SK-N-MC (cell line): ENCODE data around the gene NKX2-3.

Experiments used
- DNase-seq: peaks from one replicate; pipeline ENCODE4 v3.0.0-alpha.2; 2011; ENCODE audit warnings: low read depth, low spot score
- H3K27ac ChIP-seq: fragments of 200-600 bp; sonication (generic); 2 replicates; pipeline ENCODE4 v1.5.1; 2016; ENCODE audit warnings: mixed run types
- H3K36me3 ChIP-seq: fragments of 200-600 bp; sonication (generic); 2 replicates; pipeline ENCODE4 v1.6.1; 2017; ENCODE audit warnings: antibody characterized with exemption, low read length, mixed read lengths; ENCODE audit not compliant: insufficient read depth
- H3K4me3 ChIP-seq: fragments of 200-600 bp; sonication (generic); 2 replicates; pipeline ENCODE4 v1.5.1; 2016
- H3K9ac ChIP-seq: fragments of 200-600 bp; sonication (generic); 2 replicates; pipeline ENCODE4 v1.8.0; 2017; ENCODE audit warnings: mixed run types, mixed read lengths; ENCODE audit not compliant: insufficient read length
- H3K9me3 ChIP-seq: fragments of 200-600 bp; sonication (generic); 2 replicates; pipeline ENCODE4 v1.6.1; 2017; ENCODE audit warnings: low read depth, mild to moderate bottlenecking, antibody characterized with exemption, low read length, moderate library complexity, mixed read lengths
- EZH2 ChIP-seq: fragments of 200-600 bp; sonication (generic); IDR thresholded peaks from one replicate; pipeline ENCODE4 v1.6.1; 2017; ENCODE audit warnings: antibody characterized with exemption
- FOXP2 ChIP-seq: optimal IDR thresholded peaks from 2 replicates; pipeline ENCODE3; 2011; ENCODE audit warnings: mild to moderate bottlenecking, moderate library complexity; ENCODE audit not compliant: insufficient read depth; ENCODE audit errors: extremely low read length, control extremely low read depth
- POLR2AphosphoS5 ChIP-seq: IDR thresholded peaks from 2 replicates; pipeline ENCODE4 v1.6.1; 2012; ENCODE audit warnings: mild to moderate bottlenecking, low read depth, low read length, borderline replicate concordance

Gene NKX2-3

GRCh38 chr10:99583687-99584086 is 50.9 kb downstream of the NKX2-3 start:
- no peaks in the 10 kb centered on the region for H3K36me3 ChIP-seq
- DNase-seq = no peak
- no peak overlapping the region for H3K9ac ChIP-seq
- H3K9me3 ChIP-seq = no peaks in the 10 kb centered on the region
- H3K4me3 ChIP-seq = no peak overlapping the region
- H3K27ac ChIP-seq = no peak overlapping the region
- TF ChIP-seq FOXP2 (no peak), POLR2AphosphoS5 (no peak), EZH2 (no peak)
